Mesangial cell (primary cell): ENCODE data around the gene GPR37L1. TPM values are rescaled to one million over a fixed set of nuclear protein-coding genes. Genes with fewer than 3 reads are reported as not detected.

Experiments used
- total RNA-seq: library from RNA; depleted of rRNA; stranded (reverse); fragments of >200 nt; gene quantifications from 2 replicates; pipeline ENCODE4 v1.2.3, GENCODE V29; 2015

The GPR37L1 gene, protein sequence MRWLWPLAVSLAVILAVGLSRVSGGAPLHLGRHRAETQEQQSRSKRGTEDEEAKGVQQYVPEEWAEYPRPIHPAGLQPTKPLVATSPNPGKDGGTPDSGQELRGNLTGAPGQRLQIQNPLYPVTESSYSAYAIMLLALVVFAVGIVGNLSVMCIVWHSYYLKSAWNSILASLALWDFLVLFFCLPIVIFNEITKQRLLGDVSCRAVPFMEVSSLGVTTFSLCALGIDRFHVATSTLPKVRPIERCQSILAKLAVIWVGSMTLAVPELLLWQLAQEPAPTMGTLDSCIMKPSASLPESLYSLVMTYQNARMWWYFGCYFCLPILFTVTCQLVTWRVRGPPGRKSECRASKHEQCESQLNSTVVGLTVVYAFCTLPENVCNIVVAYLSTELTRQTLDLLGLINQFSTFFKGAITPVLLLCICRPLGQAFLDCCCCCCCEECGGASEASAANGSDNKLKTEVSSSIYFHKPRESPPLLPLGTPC
- under 0.01 TPM in 1 of 2 replicates, not detected in the other for total RNA-seq

DNA sequence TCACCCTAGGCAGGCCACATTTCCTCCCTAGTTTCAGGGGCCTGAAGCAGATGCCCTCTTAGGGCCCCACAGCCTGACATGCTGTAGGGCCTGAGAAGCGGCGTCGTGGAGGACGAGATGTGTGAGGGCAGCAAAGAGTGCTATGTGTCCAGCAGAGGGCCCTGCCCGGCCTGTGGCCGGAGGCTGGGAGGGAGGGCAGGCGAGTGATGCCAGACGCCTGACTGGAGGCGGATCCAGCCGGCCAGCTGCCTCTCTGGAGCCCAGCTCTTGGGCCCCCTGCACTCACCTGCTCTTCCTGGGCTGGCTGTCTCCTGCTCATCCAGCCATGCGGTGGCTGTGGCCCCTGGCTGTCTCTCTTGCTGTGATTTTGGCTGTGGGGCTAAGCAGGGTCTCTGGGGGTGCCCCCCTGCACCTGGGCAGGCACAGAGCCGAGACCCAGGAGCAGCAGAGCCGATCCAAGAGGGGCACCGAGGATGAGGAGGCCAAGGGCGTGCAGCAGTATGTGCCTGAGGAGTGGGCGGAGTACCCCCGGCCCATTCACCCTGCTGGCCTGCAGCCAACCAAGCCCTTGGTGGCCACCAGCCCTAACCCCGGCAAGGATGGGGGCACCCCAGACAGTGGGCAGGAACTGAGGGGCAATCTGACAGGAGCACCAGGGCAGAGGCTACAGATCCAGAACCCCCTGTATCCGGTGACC, at the start of gene GPR37L1:
Gene GPR37L1, plus strand, starts transcription at position 279 of the 697 bp plus-strand sequence. Its CDS starts 47 bp downstream, at position 326.

DNA sequence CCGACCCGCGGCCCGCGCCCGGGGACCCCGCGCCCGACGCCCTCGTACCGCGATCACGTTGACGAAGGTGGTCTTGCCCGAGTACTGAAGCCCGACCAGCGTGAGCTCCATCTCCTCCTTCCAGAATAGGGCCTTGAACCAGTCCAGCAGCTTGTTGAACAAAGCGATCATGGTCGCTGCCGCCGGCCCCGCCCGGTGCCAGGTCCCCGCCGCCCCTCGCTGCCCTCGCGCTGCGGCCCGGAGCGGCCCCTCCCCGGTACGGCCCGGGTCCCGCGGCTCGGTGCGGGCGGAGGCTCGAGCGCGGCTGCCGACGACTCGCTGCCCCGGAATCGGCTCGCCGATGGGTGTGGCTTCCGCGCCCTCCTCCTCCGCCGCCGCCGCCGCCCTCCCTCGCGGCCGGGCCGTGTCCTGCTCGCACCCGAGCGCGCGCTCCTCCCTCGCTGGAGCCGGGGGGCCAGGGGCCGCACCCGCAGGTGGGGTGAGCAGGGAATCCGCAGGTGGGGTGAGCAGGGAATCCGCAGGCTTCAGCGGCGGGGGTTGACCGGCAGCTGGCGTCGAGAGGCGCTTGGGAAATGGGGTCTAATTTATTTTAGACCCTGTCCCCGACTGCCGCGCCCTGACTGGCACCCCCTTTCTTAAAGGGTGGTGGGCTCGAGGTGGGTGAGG, 21.8 kb downstream of the GPR37L1 start, which contains the start of gene ARL8A:
Gene ARL8A, minus strand, starts transcription at position 336 of the 666 bp plus-strand sequence. Its CDS starts 165 bp downstream, at position 171.

DNA sequence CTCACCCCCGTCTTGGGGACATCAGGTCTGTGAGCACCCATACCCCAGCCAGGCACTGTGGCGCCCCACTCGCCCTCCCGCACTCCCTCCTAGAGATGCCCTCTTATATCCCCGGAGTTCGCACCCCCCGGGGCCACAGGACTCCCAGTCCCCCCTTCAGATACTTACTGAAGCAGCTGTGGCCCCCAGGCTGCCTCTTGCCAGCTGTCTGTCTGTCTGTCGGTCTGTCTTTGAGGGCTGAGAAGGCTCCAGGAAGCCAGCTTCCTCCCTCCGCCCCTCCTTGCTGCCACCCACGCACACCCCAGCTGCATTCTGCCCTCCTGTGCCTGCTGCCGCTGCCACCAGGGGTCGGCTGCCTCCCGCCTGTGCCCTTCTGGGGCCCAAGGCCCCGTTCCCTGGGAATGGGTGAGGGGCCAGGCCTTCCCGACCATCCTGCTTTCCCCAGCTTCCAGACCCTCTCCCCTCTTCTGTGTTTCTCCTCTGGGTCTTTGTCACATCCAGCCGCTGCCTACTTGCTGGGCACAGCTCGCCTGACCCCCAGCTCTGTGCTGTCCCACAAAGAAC, 37.7 kb downstream of the GPR37L1 start, which contains the start of gene PTPN7:
Gene PTPN7, minus strand, starts transcription at position 226 of the 564 bp plus-strand sequence. CDS start 1,200 bp downstream, outside the sequence.

Other genes starting within 250 kb of the GPR37L1 start
- 19.2 and 36.9 TPM in 2 replicates for gene SHISA4, start 234.0 kb upstream of the GPR37L1 start, total RNA-seq
- gene LMOD1, start 176.4 kb upstream of the GPR37L1 start, total RNA-seq: 0.16 and 4.2 TPM in 2 replicates
- gene TIMM17A, start 167.4 kb upstream of the GPR37L1 start, total RNA-seq: 25.6 and 46.8 TPM in 2 replicates
- 89.0 and 107 TPM in 2 replicates for gene RNPEP, start 140.3 kb upstream of the GPR37L1 start, total RNA-seq
- 19.7 and 79.7 TPM in 2 replicates for gene ELF3, start 112.3 kb upstream of the GPR37L1 start, total RNA-seq
- 37.5 and 55.8 TPM in 2 replicates for gene ARL8A, start 21.8 kb downstream of the GPR37L1 start, total RNA-seq
- gene PTPN7, start 37.7 kb downstream of the GPR37L1 start, total RNA-seq: 0.16 TPM in 1 of 2 replicates, not detected in the other
- gene LGR6, start 70.9 kb downstream of the GPR37L1 start, total RNA-seq: 0.25 TPM in 1 of 2 replicates, not detected in the other
- 7.5 and 130 TPM in 2 replicates for gene UBE2T, start 219.0 kb downstream of the GPR37L1 start, total RNA-seq
- 5.3 and 5.4 TPM in 2 replicates for gene PPP1R12B, start 225.8 kb downstream of the GPR37L1 start, total RNA-seq